Stimulated activated CD4-positive, alpha-beta T cell treated with anti-CD3 and anti-CD28 coated beads, TNF-alpha, amount 100 ng/mL, for 48 hours (primary cell): ENCODE measurements around the gene MALT1.
"Not testable (repeated sequence)": the region's sequence is repeated elsewhere in the genome, so short reads cannot be mapped to it uniquely, and the experiment has no call there.

Experiments
- DNase-seq, 3 donors: peaks; one replicate each; pipeline ENCODE4 v3.0.0-alpha.2; 2020; ENCODE audit warnings: low read depth in 3 of 3

MALT1 gene

GRCh38 chr18:58653144-58653722 is 18.0 kb upstream of the MALT1 start:
- not testable (repeated sequence) for DNase-seq

- no peak for DNase-seq
These were observed 17.3 kb upstream of the MALT1 start for GRCh38 chr18:58653814-58654509.

- no peak for DNase-seq
These were observed 16.2 kb upstream of the MALT1 start for GRCh38 chr18:58654896-58655614.

GRCh38 chr18:58657081-58657480 is 14.2 kb upstream of the MALT1 start:
- DNase-seq: no peak

GRCh38 chr18:58657494-58657893 is 13.8 kb upstream of the MALT1 start:
- no peak for DNase-seq

- no peak for DNase-seq
These were observed 11.6 kb upstream of the MALT1 start for GRCh38 chr18:58659691-58660090.

GRCh38 chr18:58660915-58661314 is 10.3 kb upstream of the MALT1 start:
- DNase-seq: no peak

- no peak for DNase-seq
These were observed 9.8 kb upstream of the MALT1 start for GRCh38 chr18:58661423-58661822.

GRCh38 chr18:58662118-58662517 is 9.1 kb upstream of the MALT1 start:
- DNase-seq: no peak

GRCh38 chr18:58666176-58666575 is 5.1 kb upstream of the MALT1 start:
- no peak for DNase-seq

- DNase-seq: no peak
These were observed 3.1 kb upstream of the MALT1 start for GRCh38 chr18:58668211-58668610.

- DNase-seq: no peak
These were observed 2.4 kb upstream of the MALT1 start for GRCh38 chr18:58668897-58669296.

GRCh38 chr18:58669731-58670378 is 1.4 kb upstream of the MALT1 start:
- no peak for DNase-seq

GRCh38 chr18:58670404-58671110 is 708 bp upstream of the MALT1 start:
- DNase-seq: no peak

- peak in 1 of 3 donors; percentile 31 for DNase-seq
These were observed 633 bp downstream of the MALT1 start for GRCh38 chr18:58671632-58672564.

- no peak for DNase-seq
These were observed 2.9 kb downstream of the MALT1 start for GRCh38 chr18:58674159-58674558.

GRCh38 chr18:58674863-58675472 is 3.7 kb downstream of the MALT1 start:
- DNase-seq: no peak

GRCh38 chr18:58676270-58676669 is 5.0 kb downstream of the MALT1 start:
- DNase-seq: no peak

- no peak for DNase-seq
These were observed 11.3 kb downstream of the MALT1 start for GRCh38 chr18:58682429-58683069.

- DNase-seq: peak in 2 of 3 donors; percentile 35 to 40
These were observed 16.6 kb downstream of the MALT1 start for GRCh38 chr18:58687871-58688308.
